GM21390 (cell line): ENCODE results near the gene CLEC18A.
"Not testable (repeated sequence)": the region's sequence is repeated elsewhere in the genome, so short reads cannot be mapped to it uniquely, and the experiment has no call there.

Experiments used
- ATAC-seq: cut with Tn5 transposase; IDR thresholded peaks from one replicate; pipeline ENCODE4 v1.9.1; 2021; ENCODE audit not compliant: unreplicated experiment

Gene CLEC18A

DNA sequence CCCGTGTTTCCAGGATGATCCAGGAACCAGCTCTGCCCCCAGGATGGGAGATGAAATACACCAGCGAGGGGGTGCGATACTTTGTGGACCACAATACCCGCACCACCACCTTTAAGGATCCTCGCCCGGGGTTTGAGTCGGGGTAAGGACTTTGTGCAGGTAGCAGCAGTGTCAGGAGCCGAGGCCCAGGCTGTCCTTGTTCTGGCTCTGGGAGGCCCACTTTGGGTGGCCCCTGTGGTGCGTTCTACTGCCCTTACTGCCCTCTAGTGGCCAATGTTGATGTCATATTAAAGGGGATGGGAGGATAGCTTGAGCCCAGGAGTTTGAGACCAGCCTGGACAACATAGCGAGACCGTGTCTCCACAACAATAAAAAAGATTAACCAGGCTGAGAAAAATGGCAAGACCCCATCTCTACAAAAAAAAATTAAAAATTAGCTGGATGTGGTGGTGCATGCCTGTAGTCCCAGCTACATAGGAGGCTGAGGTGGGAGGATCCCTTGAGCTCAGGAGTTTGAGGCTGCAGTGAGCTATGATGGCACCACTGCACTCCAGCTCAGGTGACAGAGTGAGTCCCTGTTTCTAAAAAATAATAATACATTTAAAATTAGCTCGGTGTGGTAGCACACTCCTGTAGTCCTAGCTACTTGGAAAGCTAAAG lies 20.9 kb upstream of the CLEC18A start:
- ATAC-seq: no peak

DNA sequence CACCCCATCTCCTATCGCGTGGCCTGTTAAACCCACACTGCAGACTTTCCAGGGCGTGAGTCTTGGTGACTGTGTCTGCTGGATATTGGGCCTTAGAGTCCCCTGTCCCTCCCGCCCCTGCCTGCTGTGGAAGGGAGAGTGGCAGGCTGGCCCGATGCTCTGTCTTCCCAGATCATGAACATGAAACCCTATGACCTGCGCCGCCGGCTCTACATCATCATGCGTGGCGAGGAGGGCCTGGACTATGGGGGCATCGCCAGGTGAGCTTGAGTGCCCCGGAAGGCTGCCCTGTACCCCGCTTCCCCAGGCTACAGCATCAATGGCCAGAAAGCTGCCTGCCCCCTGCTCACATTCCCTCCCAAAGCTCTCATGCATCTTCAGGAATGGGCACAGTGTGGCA lies 19.5 kb upstream of the CLEC18A start:
- ATAC-seq: no peak

DNA sequence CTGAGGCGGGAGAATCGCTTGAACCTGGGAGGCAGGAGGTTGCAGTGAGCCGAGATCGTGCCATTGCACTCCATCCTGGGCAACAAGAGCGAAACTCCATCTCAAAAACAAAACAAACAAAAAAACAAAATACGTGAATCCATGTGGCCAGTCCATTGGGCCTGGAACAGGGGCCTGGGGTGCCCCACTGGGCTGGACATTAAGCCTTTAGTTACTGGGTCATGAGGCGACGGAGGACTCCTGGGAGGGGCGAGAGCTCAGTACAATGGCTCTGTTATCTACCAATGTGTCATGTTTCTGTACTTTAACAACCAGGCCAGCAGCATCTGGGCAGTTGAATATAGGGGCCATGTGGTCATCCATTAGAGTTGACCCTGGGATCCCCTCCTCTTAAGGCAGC lies 18.9 kb upstream of the CLEC18A start:
- ATAC-seq: no peak

DNA sequence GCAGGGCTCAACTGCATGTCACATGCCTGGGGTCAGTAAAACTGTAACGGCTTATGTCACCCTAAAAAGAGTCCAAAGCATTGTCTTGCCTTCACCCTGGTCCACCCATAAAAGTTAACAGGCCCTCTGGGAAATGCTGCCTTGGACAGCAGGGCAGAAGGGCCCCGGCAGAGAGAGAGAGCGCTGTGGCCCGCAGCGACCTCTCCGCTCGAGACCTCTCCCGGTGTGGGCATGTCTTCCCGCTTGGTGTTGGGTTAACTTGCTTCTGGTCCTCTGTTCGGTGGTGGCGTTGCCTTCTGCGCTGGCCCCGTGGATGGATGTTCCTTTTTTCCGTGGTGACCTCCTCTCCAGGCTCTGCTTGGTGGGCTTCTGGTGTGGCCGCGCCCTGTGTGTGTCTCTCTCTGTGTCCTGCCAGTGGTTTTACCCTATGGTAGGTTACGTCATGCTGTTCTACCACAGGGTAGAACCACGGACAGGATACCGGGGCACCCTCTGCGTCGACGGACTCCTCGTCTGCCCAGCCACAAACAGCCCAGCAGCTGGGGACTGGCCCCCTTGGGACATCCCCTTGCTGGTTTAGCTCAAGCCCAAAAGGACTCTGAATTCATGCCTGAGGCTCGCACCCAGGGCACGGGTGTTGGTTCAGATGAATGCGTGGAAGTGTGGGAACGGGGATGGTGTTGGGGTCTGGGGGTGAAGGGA lies 18.3 kb upstream of the CLEC18A start:
- no peak for ATAC-seq

DNA sequence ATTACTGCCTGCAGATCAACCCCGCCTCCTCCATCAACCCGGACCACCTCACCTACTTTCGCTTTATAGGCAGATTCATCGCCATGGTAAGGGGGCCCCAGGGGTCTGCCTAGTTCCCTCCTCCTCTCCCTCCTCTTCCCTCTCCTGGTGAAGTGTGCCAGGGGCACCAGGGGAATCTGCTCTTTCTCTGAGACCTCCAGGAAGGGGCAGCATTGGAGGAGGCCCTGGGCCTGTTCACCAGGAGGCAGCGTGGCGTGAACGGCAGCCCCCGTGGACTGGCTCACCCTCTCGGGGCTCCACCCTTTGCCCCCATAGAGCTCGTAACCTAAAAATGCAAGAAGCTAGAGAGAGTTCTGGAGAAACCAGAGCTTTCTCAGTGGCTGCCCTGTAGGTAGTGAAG lies 17.1 kb upstream of the CLEC18A start:
- ATAC-seq: no peak

DNA sequence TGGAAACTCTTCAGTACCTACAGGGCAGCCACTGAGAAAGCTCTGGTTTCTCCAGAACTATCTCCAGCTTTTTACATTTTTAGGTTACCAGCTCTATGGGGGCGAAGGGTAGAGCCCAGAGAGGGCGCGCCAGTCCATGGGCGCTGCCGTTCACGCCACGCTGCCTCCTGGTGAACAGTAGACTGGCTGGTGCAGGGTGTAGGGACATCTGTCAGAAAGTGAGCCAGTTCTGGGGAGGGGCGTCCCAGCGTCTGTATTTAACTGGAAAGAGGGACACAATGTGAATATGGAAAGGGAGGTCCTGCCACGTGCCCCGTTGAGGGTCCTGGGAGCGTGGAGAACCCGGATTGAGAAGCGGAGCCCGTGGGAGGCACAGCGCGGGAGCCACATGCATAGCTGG lies 16.4 kb upstream of the CLEC18A start:
- ATAC-seq: no peak

DNA sequence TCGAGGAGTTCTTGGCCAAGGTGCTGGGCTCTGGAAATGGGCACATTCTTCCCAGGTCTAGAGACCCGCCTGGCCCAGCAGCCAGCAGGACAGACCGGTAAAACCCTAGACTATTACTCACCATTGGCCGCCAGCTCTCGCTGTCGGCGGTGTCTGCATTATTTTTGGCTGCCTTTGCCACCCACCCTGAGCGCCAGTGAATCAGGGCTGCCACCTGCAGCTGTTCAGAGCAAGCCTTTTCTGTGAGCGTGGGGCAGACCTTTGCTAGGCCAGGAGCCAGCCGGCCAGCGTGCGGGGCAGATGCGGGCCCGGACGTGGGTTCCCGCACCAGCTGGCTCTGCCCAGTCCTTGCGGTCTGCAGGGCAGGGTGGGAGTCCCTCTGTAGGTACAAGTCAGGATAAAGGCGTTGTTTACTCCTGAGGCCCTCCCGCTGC lies 15.8 kb upstream of the CLEC18A start:
- ATAC-seq: no peak

DNA sequence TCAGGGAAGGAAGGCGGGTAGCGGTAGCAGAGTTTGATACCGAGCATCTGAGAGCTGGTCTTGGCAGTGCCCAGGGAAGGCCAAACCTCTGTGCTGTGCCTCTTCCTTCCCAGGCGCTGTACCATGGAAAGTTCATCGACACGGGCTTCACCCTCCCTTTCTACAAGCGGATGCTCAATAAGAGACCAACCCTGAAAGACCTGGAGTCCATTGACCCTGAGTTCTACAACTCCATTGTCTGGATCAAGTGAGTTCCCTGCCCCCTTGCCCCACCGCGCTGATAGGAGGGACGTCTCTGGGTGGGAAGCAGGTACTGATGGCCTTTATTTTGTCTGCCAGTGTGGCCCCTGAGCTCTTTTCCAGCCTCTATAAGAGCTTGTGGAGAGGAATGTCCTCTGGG lies 15.4 kb upstream of the CLEC18A start:
- ATAC-seq: no peak

DNA sequence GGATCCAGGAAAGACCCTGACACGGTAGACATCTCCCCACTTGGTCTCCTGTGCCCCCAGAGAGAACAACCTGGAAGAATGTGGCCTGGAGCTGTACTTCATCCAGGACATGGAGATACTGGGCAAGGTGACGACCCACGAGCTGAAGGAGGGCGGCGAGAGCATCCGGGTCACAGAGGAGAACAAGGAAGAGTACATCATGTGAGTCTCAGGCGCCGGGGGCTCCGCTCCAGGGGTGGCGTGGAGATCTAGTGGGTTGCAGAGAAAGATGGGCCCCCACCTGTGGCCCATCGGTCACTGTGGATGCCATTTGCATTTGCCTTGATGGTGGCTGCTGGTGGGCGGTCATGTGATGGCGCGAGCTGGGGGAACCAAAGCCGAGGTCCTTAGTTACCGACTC lies 14.9 kb upstream of the CLEC18A start:
- no peak for ATAC-seq

DNA sequence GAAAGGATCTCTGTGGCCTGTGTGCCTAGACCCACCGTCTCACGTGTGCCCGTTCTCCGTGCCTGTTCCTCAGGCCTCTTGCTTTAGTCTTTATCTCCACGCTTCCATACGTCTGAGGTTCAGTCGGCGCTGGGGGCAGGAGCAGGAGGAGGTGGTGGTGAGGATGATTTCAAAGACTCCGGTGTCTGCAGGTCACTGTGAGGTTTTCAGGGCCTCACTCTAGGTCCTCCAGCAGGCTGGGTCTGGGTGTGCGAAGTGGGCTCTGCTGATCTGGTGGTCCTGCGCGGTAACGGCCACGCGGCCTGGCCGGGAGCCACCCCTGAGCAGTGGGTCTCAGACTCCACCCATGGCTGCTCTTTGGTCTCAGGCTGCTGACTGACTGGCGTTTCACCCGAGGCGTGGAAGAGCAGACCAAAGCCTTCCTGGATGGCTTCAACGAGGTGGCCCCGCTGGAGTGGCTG lies 14.4 kb upstream of the CLEC18A start:
- no peak for ATAC-seq

DNA sequence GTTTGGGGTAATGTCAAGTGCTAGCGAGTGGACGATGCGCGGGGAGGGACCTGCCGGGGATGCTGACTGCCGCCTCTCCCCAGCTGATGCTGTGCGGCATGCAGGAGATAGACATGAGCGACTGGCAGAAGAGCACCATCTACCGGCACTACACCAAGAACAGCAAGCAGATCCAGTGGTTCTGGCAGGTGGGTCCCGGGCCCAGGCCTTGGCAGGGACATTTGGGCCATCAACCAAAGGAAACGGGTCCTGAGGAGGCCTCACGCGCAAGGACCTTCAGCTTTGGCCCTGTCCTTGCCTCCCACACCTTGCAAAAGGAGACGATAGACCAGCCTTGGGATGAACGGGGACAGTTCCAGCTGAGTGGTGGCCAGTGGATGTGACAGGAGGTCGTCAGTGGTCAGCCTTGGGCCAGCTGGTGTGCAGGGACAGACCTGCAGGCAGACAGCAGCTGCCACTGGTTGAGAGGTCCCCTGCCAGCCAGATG lies 13.6 kb upstream of the CLEC18A start:
- ATAC-seq: no peak

DNA sequence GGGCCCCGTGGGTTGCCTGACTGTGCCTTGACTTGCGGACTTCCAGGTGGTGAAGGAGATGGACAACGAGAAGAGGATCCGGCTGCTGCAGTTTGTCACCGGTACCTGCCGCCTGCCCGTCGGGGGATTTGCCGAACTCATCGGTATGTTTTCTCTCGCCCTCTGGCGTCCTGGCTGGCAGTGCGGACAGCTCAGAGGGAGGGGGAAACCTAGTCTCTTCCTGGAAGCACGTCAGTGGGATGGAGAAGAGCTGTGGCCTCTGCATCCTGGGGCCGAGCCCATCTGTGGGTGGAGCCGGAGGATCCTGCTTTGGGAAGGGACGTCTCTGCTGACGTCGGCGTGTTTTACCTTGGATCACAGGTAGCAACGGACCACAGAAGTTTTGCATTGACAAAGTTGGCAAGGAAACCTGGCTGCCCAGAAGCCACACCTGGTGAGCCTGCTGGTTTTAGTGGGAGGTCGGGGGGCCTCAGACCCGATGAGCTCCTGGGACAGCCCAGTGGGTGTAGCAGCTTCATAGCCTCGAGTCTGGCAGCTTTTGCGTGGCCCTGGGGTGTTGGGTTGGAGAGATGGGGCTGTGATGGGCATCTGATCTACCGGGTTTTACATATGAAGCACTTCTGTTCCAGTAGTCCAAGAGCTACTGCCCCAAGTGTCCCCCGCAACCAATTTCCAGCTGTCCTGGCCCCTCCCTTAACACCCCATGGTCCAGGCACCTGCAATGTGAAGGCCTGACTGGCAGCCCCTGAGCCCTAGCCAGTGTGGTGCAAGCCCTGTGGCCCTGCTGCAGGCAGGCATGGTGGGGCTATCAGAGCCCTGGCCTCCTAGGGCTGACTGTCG lies 11.9 kb upstream of the CLEC18A start:
- no peak for ATAC-seq

DNA sequence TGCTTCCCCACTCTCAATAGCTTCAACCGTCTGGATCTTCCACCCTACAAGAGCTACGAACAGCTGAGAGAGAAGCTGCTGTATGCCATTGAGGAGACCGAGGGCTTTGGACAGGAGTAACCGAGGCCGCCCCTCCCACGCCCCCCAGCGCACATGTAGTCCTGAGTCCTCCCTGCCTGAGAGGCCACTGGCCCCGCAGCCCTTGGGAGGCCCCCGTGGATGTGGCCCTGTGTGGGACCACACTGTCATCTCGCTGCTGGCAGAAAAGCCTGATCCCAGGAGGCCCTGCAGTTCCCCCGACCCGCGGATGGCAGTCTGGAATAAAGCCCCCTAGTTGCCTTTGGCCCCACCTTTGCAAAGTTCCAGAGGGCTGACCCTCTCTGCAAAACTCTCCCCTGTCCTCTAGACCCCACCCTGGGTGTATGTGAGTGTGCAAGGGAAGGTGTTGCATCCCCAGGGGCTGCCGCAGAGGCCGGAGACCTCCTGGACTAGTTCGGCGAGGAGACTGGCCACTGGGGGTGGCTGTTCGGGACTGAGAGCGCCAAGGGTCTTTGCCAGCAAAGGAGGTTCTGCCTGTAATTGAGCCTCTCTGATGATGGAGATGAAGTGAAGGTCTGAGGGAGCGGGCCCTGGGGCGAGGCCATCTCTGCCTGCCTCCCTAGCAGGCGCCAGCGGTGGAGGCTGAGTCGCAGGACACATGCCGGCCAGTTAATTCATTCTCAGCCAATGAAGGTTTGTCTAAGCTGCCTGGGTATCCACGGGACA lies 11.1 kb upstream of the CLEC18A start:
- ATAC-seq: no peak

DNA sequence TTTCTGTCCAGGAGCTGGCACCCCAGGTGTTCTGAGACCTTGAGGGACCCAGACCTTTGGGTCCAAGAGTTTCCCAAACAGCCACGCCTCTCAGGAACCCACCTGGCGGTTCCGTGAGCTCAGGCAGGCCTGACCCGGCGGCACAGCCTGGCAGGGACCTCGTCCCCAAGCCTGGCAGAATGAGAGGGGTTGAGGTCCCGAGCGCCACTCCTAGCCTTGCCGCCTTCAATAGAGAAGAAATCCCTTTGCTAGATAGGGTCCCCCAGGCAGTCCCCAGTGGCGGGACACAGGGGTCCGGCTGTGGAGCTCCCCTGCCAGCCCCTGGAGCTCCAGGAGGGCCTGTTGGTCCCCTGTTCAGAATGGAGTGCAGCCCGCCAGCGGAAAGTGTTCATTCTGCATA lies 10.5 kb upstream of the CLEC18A start:
- no peak for ATAC-seq

DNA sequence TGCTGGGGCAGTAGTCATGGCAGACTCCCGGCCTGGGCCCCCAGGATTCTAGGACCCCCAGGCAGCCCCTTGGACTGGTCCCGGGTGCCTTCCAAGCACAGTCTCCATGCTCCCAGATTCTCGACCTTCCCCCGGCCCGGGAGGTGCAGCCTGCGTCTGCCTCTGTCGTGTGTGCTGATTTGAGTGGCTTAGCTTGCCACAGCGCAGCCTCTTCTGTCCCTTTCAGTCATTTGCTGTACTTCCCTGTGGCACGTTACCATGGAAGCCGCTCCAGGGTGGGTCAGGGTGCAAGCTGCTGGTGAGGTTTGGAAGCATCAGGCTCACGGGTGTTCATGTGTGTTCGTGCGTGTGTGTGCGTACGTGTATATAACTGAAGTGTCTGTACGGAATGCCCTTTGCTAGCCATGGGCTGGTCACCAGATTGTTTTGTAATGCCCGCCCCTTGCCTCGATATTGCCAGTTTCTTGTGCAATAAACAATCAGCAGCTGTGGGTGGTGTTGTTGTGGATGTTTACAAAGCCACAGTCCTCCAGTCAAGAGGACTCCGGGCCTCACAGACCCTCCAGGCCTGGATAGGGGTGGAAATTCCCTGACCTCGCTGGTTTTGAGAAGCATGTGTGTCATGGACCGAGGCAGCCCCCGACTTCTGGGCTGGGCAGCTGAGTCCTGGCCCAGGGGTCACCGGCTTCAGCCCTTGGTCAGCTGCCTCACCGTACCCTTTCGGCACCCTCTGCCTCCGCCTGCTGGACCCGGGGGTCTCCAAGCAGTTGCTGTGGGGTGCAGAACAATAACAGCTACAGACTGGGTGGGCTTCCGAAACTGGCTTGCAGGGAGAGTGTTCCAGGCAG lies 9.7 kb upstream of the CLEC18A start:
- ATAC-seq: no peak

DNA sequence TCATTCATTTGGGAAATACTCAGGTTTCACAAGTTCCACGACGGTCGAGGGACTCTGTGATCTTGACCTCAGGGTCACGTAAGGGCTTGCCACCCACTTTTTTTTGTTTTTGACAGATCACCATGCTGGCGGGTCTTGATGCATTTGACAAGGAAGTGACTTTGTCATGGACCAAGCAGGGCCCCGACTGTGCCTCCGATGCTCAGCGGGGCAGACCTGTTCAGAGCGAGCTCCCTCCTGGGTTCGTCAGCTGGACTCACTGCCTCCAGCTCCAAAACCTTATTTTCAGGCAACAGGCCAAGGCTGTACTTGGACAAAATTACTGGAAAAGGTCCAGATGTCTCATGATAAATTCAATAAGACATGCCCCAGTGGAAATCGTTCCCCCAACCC lies 9.0 kb upstream of the CLEC18A start:
- ATAC-seq: no peak

DNA sequence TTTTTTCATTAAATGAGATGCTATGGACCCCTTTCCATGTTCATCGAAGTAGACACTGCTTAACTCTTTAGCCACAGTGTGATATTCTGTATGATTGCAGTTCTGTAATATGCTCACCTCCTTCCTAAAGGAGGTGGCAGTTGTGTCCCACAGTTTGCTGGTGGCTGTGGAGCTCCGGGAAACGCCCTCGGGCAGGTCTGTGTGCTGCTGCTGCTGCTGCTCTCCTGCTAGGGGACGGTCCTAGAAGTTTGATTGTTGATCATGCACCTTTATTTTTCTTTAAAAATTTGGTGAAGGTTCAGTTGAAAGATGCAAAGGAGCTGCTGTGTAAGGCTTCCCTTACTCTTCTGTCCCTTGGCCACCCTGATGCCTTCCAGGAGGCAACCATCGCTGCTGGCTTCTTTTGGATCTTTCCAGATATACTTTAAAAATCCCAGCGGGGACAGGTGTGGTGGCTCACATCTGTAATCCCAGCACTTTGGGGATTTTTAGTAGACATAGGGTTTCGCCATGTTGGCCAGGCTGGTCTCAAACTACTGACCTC lies 8.4 kb upstream of the CLEC18A start:
- no peak for ATAC-seq

DNA sequence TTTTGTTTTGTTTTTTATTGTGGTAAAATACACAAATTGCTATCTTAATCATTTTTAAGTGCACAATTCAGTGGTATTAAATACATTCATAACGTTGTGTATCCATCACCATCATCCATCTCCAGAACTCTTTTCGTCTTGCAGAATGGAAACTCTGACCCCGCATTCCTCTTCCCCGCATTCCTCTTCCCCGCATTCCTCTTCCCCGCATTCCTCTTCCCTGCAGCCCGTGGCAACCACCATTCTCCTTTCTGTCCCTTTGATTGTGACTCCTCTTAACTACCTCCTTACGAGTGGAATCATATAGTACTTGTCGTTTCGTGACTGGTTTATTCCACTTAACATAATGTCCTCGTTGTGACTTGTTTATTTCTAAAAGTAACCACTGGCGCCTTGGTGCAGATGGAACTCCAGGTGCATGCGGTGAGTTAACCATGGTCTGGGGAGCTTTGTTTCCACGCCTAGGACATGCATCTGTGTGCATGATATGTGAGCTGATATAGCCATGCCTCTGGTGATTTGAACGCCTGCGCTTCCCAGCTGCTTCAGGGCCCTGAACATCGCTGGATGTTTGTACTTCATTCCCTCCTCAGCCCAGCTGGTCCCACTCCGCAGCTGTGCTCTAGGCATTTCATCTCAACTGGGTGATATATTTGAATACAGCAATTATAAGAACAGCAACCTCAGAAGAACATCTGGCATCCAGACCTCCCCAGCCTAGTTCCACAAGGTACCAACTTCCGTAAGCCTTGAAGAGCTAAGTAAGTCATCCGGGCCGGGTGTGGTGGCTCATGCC lies 7.7 kb upstream of the CLEC18A start:
- ATAC-seq: not testable (repeated sequence)

DNA sequence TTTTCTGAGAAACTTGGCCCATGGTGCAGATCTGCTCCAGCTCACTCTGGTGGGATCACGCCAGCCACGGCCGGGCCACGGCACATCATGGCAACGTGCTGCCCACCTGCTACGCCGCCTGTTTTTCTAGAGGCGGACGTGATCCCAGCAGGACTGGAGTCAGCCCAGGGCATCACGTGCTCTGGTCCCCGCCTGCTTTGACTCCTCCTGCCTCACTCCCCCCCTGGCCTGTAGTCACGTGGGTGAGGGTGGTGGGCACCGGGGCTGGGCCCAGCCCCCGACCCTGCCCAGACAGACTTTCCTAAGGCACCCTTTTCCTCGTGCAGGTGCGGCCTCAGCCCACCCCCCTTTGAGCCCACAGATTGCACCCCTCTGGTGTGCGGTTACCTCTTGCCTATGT lies 723 bp upstream of the CLEC18A start:
- ATAC-seq: not testable (repeated sequence)
